Measurements from ENCODE around the gene CHST14. TPM values are rescaled to one million over a fixed set of nuclear protein-coding genes. Genes with fewer than 3 reads are reported as not detected.

Gene CHST14
- polyA plus RNA-seq, 4 donors, result 31.5 to 48.4 (median 35.0) TPM

Other genes starting within 250 kb of the CHST14 start
- gene PAK6, start 231.9 kb upstream of the CHST14 start, polyA plus RNA-seq (ENCODE audit: insufficient read length in 4 of 4), result 1 to 10 TPM; 5.6 to 8.7 (median 6.9) TPM
- gene ANKRD63, start 187.9 kb upstream of the CHST14 start, polyA plus RNA-seq (ENCODE audit: insufficient read length in 4 of 4), result under 1 TPM in 3 of 4 donors, not detected in 1; 0.11 to 0.56 (median 0.48) TPM
- gene PLCB2, start 163.0 kb upstream of the CHST14 start, polyA plus RNA-seq (ENCODE audit: insufficient read length in 4 of 4), result 10 to 100 TPM in 3 of 4 donors, 1 to 10 TPM in 1; 6.3 to 13.2 (median 11.7) TPM
- 10 to 100 TPM; 14.7 to 20.0 (median 17.9) TPM for gene INAFM2, start 147.3 kb upstream of the CHST14 start, polyA plus RNA-seq (ENCODE audit: insufficient read length in 4 of 4)
- gene CCDC9B, start 130.0 kb upstream of the CHST14 start, polyA plus RNA-seq (ENCODE audit: insufficient read length in 4 of 4), result 10 to 100 TPM in 1 of 4 donors, 1 to 10 TPM in 3; 4.0 to 14.7 (median 8.0) TPM
- not detected for gene PHGR1, start 120.0 kb upstream of the CHST14 start, polyA plus RNA-seq (ENCODE audit: insufficient read length in 4 of 4)
- gene DISP2, start 112.8 kb upstream of the CHST14 start, polyA plus RNA-seq (ENCODE audit: insufficient read length in 4 of 4), result 1 to 10 TPM in 1 of 4 donors, under 1 TPM in 3; 0.35 to 1.1 (median 0.64) TPM
- 10 to 100 TPM; 28.8 to 38.4 (median 34.7) TPM for gene KNSTRN, start 88.3 kb upstream of the CHST14 start, polyA plus RNA-seq (ENCODE audit: insufficient read length in 4 of 4)
- 100 to 1,000 TPM in 1 of 4 donors, 10 to 100 TPM in 3; 57.7 to 102 (median 83.1) TPM for gene IVD, start 65.2 kb upstream of the CHST14 start, polyA plus RNA-seq (ENCODE audit: insufficient read length in 4 of 4)
- gene BAHD1, start 30.0 kb upstream of the CHST14 start, polyA plus RNA-seq (ENCODE audit: insufficient read length in 4 of 4), result 10 to 100 TPM; 18.7 to 27.8 (median 26.1) TPM
- gene CCDC32, start 94.1 kb downstream of the CHST14 start, polyA plus RNA-seq (ENCODE audit: insufficient read length in 4 of 4), result 10 to 100 TPM; 22.4 to 28.8 (median 25.7) TPM
- gene RPUSD2, start 98.3 kb downstream of the CHST14 start, polyA plus RNA-seq (ENCODE audit: insufficient read length in 4 of 4), result 10 to 100 TPM in 3 of 4 donors, 1 to 10 TPM in 1; 9.8 to 14.3 (median 11.8) TPM
- 10 to 100 TPM; 14.6 to 28.5 (median 20.8) TPM for gene KNL1, start 123.3 kb downstream of the CHST14 start, polyA plus RNA-seq (ENCODE audit: insufficient read length in 4 of 4)
- 10 to 100 TPM; 12.5 to 14.0 (median 13.2) TPM for gene RAD51, start 224.2 kb downstream of the CHST14 start, polyA plus RNA-seq (ENCODE audit: insufficient read length in 4 of 4)